CD4-positive, alpha-beta T cell (primary cell): Measurements from ENCODE around the gene ICE2. TPM values are rescaled to one million over a fixed set of nuclear protein-coding genes. Genes with fewer than 3 reads are reported as not detected.

ENCODE experiments used
- ATAC-seq: fragments of 200-7000 bp; cut with Tn5 transposase; one replicate; pipeline ENCODE4 v1.10.0; 2022; ENCODE audit warnings: mild to moderate bottlenecking; ENCODE audit not compliant: poor library complexity
- CTCF ChIA-PET: fragments of 350-600 bp; sonication (Branson Sonifier 250); formaldehyde crosslinking; loops from one replicate; lab custom pipeline; 2021; ENCODE audit warnings: antibody characterized with exemption, inconsistent platforms; lab: Charles Lee
- POLR2A ChIA-PET: fragments of 350-600 bp; sonication (Branson Sonifier 250); formaldehyde crosslinking; loops from one replicate; lab custom pipeline; 2021; ENCODE audit warnings: antibody characterized with exemption, inconsistent platforms; lab: Charles Lee
- DNase-seq, 14 experiments: peaks; one replicate each; pipeline ENCODE4 v3.0.0-alpha.2; 2013 to 2020; ENCODE audit warnings: mixed read lengths in 2 of 14
- H3K27ac ChIP-seq, 2 donors: one replicate each; pipeline versions ENCODE4 v1.5.1 to v1.7.0; 2013; ENCODE audit warnings: low read length in 2 of 2, low read depth in 1 of 2, mild to moderate bottlenecking in 1 of 2
- H3K27me3 ChIP-seq, 2 experiments: 1 replicate in 1 of 2; 2 replicates in 1 of 2; pipeline versions ENCODE4 v1.6.1 to v1.7.0; 2013; ENCODE audit warnings: low read length in 2 of 2, control low read depth in 1 of 2, mild to moderate bottlenecking in 1 of 2, moderate library complexity in 1 of 2; ENCODE audit not compliant: insufficient read depth in 2 of 2, control insufficient read depth in 1 of 2
- H3K36me3 ChIP-seq: one replicate; pipeline ENCODE4 v1.6.1; 2013; ENCODE audit warnings: low read length, control low read depth; ENCODE audit not compliant: insufficient read depth
- H3K4me1 ChIP-seq: one replicate; pipeline ENCODE4 v1.6.1; 2013; ENCODE audit warnings: low read length, control low read depth; ENCODE audit not compliant: insufficient read depth
- H3K4me3 ChIP-seq: one replicate; pipeline ENCODE4 v1.5.1; 2013; ENCODE audit warnings: mild to moderate bottlenecking, low read length, moderate library complexity
- H3K9me3 ChIP-seq, 2 experiments: 1 replicate in 1 of 2; 2 replicates in 1 of 2; pipeline versions ENCODE4 v1.6.1 to v1.7.0; 2013; ENCODE audit warnings: low read length in 2 of 2, mild to moderate bottlenecking in 2 of 2, control low read depth in 1 of 2, moderate library complexity in 1 of 2; ENCODE audit not compliant: control insufficient read depth in 1 of 2, insufficient read depth in 1 of 2
- H3K27ac Mint-ChIP-seq: one replicate; pipeline ENCODE4 v1.8.0; 2020; ENCODE audit warnings: mixed read lengths
- H3K27me3 Mint-ChIP-seq: one replicate; pipeline ENCODE4 v1.8.0; 2021; ENCODE audit warnings: mixed read lengths
- H3K36me3 Mint-ChIP-seq: one replicate; pipeline ENCODE4 v1.8.0; 2021; ENCODE audit warnings: low read depth, mixed read lengths
- H3K4me1 Mint-ChIP-seq: one replicate; pipeline ENCODE4 v1.8.0; 2021; ENCODE audit warnings: low read depth, mixed read lengths
- H3K4me3 Mint-ChIP-seq: one replicate; pipeline ENCODE4 v1.8.0; 2020; ENCODE audit warnings: mild to moderate bottlenecking, mixed read lengths
- H3K9me3 Mint-ChIP-seq: one replicate; pipeline ENCODE4 v1.8.0; 2020; ENCODE audit warnings: mixed read lengths
- CTCF ChIP-seq: fragments of 200-600 bp; IDR thresholded peaks from one replicate; pipeline ENCODE4 v1.8.0; 2022; ENCODE audit warnings: antibody characterized with exemption, mild to moderate bottlenecking
- intact Hi-C, 2 experiments: fragments of 100-400 bp; cut with DNase I in 1 of 2; cut with micrococcal nuclease in 1 of 2; formaldehyde crosslinking; loops; one replicate each; pipeline versions ENCODE4 v1.15.1 to v1.9.0; 2023 to 2025; cut with DNase I, micrococcal nuclease
- total RNA-seq, 174 experiments: library from RNA in 2 of 174; stranded (reverse) in 2 of 174; gene quantifications; one replicate each; pipeline ENCODE4 v1.2.3 and lab custom pipeline; 2021 to 2026

ICE2 gene
- total RNA-seq, 2 experiments from 2014 or later, result 20.4 to 23.4 TPM

DNA sequence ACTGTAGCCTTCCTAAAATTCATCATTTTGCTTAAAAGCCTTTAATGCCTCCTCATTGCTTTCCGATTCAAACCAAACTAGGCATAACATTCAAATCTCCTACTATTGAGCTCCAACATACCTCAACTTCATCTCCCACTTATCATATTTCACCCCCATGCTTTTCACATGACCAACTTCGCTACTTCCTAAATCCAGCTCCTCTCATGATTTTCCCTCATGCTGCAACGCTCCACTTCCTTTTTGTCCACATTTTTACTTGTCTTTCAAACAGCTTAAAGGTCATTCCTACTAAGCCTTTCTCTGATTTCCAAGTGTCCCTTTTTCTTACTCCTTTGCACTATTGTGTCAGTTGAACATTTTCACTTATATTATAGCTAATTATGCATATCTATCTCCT lies 60.8 kb downstream of the ICE2 start:
- POLR2A ChIA-PET, result interaction anchor here (0.7 to 2.3 kb wide), 2 partner anchors 19 to 20 kb away, joined by 3 to 6 read pairs; no protein-coding TSS in a partner anchor
- CTCF ChIA-PET, result no interaction called here

GRCh38 chr15:60417112-60417511 lies 61.8 kb downstream of the ICE2 start:
- H3K36me3 Mint-ChIP-seq, result peaks cover 11% of the 10 kb centered on the region
- no peak overlapping the region for H3K4me3 Mint-ChIP-seq
- ATAC-seq (no peak), DNase-seq (no peak)
- intact Hi-C loops, result no loop called here
- H3K9me3 Mint-ChIP-seq, result no peaks in the 10 kb centered on the region
- H3K27ac ChIP-seq, result no peak overlapping the region
- ChIA-PET CTCF (no interaction called here), POLR2A (interaction anchor here (2.3 kb wide), 1 partner anchor 19 kb away, joined by 6 read pairs; no protein-coding TSS in a partner anchor)
- no peaks in the 10 kb centered on the region for H3K4me1 ChIP-seq
- TF ChIP-seq CTCF, result no peak
- H3K36me3 ChIP-seq, result no peaks in the 10 kb centered on the region
- H3K27me3 Mint-ChIP-seq, result no peaks in the 10 kb centered on the region
- no peaks in the 10 kb centered on the region for H3K4me1 Mint-ChIP-seq
- no peak overlapping the region for H3K4me3 ChIP-seq
- H3K27me3 ChIP-seq, result no peaks in the 10 kb centered on the region
- no peak overlapping the region for H3K27ac Mint-ChIP-seq
- H3K9me3 ChIP-seq, result no peaks in the 10 kb centered on the region

More for the DNA sequence above, 60.8 kb downstream of the ICE2 start:
- no peaks in the 10 kb centered on the region for H3K27me3 ChIP-seq
- ATAC-seq, result no peak
- H3K27ac ChIP-seq, result no peak overlapping the region
- TF ChIP-seq CTCF, result no peak
- no peak overlapping the region for H3K27ac Mint-ChIP-seq
- H3K36me3 Mint-ChIP-seq, result peaks cover 19% of the 10 kb centered on the region
- DNase-seq, result no peak
- no peaks in the 10 kb centered on the region for H3K36me3 ChIP-seq
- intact Hi-C loops, result no loop called here
- H3K27me3 Mint-ChIP-seq, result no peaks in the 10 kb centered on the region
- H3K9me3 Mint-ChIP-seq, result no peaks in the 10 kb centered on the region
- H3K9me3 ChIP-seq, result no peaks in the 10 kb centered on the region
- H3K4me3 ChIP-seq, result no peak overlapping the region
- H3K4me3 Mint-ChIP-seq, result no peak overlapping the region
- H3K4me1 ChIP-seq, result no peaks in the 10 kb centered on the region
- no peaks in the 10 kb centered on the region for H3K4me1 Mint-ChIP-seq

GRCh38 chr15:60416484-60416883 lies 62.5 kb downstream of the ICE2 start:
- Mint-ChIP-seq H3K27ac (no peak overlapping the region), H3K27me3 (no peaks in the 10 kb centered on the region), H3K4me1 (no peaks in the 10 kb centered on the region), H3K9me3 (no peaks in the 10 kb centered on the region), H3K4me3 (no peak overlapping the region), H3K36me3 (peaks cover 11% of the 10 kb centered on the region)
- H3K27ac ChIP-seq, result no peak overlapping the region
- intact Hi-C loops, result no loop called here
- H3K9me3 ChIP-seq, result no peaks in the 10 kb centered on the region
- H3K36me3 ChIP-seq, result no peaks in the 10 kb centered on the region
- CTCF ChIA-PET, result no interaction called here
- no peak for DNase-seq
- H3K27me3 ChIP-seq, result no peaks in the 10 kb centered on the region
- POLR2A ChIA-PET, result no interaction called here
- no peak for TF ChIP-seq CTCF
- no peaks in the 10 kb centered on the region for H3K4me1 ChIP-seq
- H3K4me3 ChIP-seq, result no peak overlapping the region
- no peak for ATAC-seq
